Upper lobe of left lung (tissue), 6 donors: ENCODE data around the gene SERPINB12. TPM values are rescaled to one million over a fixed set of nuclear protein-coding genes. Genes with fewer than 3 reads are reported as not detected.
A peak's percentile ranks its signal among the peaks of the same experiment; 100 is the strongest.

ENCODE experiments used
- ATAC-seq, 2 donors: fragments of 200-7000 bp; cut with Tn5 transposase; one replicate each; pipeline ENCODE4 v1.9.1; 2022; ENCODE audit warnings: mild to moderate bottlenecking in 2 of 2, moderate library complexity in 2 of 2; ENCODE audit not compliant: low FRiP score in 2 of 2
- DNase-seq, 2 donors: peaks; one replicate each; pipeline ENCODE4 v3.0.0-alpha.2; 2019 to 2020
- H3K27ac ChIP-seq, 4 donors: fragments of 200-600 bp; sonication (generic); one replicate each; pipeline ENCODE4 v1.5.1; 2016 to 2019
- H3K27me3 ChIP-seq, 4 donors: fragments of 200-600 bp; sonication (generic); one replicate each; pipeline ENCODE4 v1.5.1; 2017 to 2019
- H3K36me3 ChIP-seq, 4 donors: fragments of 200-600 bp; sonication (generic); one replicate each; pipeline ENCODE4 v1.5.1; 2016 to 2019
- H3K4me1 ChIP-seq, 4 donors: fragments of 200-600 bp; sonication (generic); one replicate each; pipeline ENCODE4 v1.5.1; 2018 to 2019
- H3K4me3 ChIP-seq, 4 donors: fragments of 200-600 bp; sonication (generic); one replicate each; pipeline ENCODE4 v1.5.1; 2017 to 2019; ENCODE audit warnings: mild to moderate bottlenecking in 2 of 4, moderate library complexity in 1 of 4
- H3K9me3 ChIP-seq, 4 donors: fragments of 200-600 bp; sonication (generic); one replicate each; pipeline ENCODE4 v1.5.1; 2018 to 2019
- EP300 ChIP-seq, 4 donors: sonication (generic); formaldehyde crosslinking; IDR thresholded peaks; one replicate each; pipeline ENCODE4 v1.5.1; 2017; ENCODE audit warnings: antibody characterized with exemption in 4 of 4, control low read depth in 2 of 4
- POLR2A ChIP-seq, 4 donors: fragments of 450-650 bp; IDR thresholded peaks; one replicate each; pipeline ENCODE4 v1.5.1; 2016 to 2017; ENCODE audit warnings: antibody characterized with exemption in 4 of 4, mild to moderate bottlenecking in 2 of 4
- POLR2AphosphoS5 ChIP-seq, 2 donors: sonication (generic); formaldehyde crosslinking; IDR thresholded peaks; one replicate each; pipeline ENCODE4 v1.5.1; 2017; ENCODE audit warnings: antibody characterized with exemption in 2 of 2
- WGBS, 2 donors: methylation state at CpG; one replicate each; pipeline ENCODE4 v1.1.5; 2017 to 2018; 5-methylcytosine and 5-hydroxymethylcytosine counted together
- total RNA-seq, 6 donors: library from RNA; depleted of rRNA in 4 of 6; stranded (reverse); fragments of >200 nt in 4 of 6; gene quantifications; one replicate each; pipeline versions ENCODE4 v1.1.0 to v1.2.1, GENCODE V29; 2016 to 2021
- TF ChIP-seq, protein P1 (sequence below), 6 experiments: fragments of 450-650 bp in 4 of 6; fragments of 200-600 bp in 2 of 6; sonication (generic) in 2 of 6; IDR thresholded peaks; one replicate each; pipeline ENCODE4 v1.5.1; 2016 to 2019; ENCODE audit warnings: antibody characterized with exemption in 6 of 6
- donor health status: DM: no; HTN: no; CAD: no; lungs with moderate emphysema.
- donor health status: DM: no; HTN: yes; CAD: no; lungs with severe emphysema.

The SERPINB12 gene
- total RNA-seq, 6 donors from 2014 or later, result not detected

DNA sequence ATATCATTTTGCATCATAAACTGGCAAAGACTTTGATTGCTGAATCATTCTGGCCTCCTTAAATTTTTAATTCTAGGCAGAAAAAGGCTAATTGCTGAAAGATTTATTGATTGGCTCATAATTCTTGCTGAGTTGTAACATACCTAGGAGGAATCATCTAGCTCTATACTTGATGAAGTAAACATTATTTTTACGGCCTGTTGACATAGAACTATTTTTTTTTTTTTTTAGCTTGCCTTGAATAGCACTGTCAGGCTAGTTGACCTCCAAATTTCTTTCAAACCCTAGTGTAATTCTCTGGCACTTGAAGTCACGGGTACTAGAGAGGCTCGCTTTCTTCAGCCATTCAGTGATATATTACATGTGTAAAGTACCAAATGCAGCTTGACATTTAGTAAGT lies 2.8 kb downstream of the SERPINB12 start:
- no peaks in the 10 kb centered on the region for H3K4me1 ChIP-seq
- ATAC-seq, result no peak
- DNase-seq, result no peak
- no peaks in the 10 kb centered on the region for H3K9me3 ChIP-seq
- H3K4me3 ChIP-seq, result no peak overlapping the region
- TF ChIP-seq POLR2AphosphoS5 (IDR thresholded peaks at IDR 0.05), result no peak
- TF ChIP-seq POLR2A (IDR thresholded peaks at IDR 0.05), result no peak
- no peak for TF ChIP-seq EP300 (IDR thresholded peaks at IDR 0.05)
- TF ChIP-seq, protein P1, sequence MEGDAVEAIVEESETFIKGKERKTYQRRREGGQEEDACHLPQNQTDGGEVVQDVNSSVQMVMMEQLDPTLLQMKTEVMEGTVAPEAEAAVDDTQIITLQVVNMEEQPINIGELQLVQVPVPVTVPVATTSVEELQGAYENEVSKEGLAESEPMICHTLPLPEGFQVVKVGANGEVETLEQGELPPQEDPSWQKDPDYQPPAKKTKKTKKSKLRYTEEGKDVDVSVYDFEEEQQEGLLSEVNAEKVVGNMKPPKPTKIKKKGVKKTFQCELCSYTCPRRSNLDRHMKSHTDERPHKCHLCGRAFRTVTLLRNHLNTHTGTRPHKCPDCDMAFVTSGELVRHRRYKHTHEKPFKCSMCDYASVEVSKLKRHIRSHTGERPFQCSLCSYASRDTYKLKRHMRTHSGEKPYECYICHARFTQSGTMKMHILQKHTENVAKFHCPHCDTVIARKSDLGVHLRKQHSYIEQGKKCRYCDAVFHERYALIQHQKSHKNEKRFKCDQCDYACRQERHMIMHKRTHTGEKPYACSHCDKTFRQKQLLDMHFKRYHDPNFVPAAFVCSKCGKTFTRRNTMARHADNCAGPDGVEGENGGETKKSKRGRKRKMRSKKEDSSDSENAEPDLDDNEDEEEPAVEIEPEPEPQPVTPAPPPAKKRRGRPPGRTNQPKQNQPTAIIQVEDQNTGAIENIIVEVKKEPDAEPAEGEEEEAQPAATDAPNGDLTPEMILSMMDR (IDR thresholded peaks at IDR 0.05), result no peak
- H3K36me3 ChIP-seq, result no peaks in the 10 kb centered on the region
- no peak overlapping the region for H3K27ac ChIP-seq
- H3K27me3 ChIP-seq, result no peaks in the 10 kb centered on the region
- WGBS, 2 donors, result 76 to 80% methylated on average over 3 of the region's 3 CpGs

DNA sequence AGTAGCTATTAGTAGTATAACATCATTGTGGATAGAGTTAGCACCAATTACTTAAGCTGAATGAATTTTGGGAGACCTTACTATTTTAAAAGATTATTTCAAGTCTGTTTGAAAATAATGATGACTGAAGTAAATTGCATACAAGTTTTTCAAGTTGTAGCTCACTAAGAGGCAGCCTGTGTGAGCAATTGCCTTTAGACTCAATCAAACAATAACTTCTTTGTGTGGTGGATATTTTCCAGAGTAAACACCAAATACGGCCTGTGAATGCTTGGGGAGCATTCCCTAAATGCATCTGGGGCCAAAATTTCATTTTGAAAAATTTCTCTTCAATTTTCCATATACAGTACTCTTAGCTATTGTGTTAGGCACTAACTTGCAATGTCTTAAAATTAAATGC lies 7.9 kb downstream of the SERPINB12 start:
- DNase-seq, result no peak
- peaks cover 0 to 14% (median 6%) of the 10 kb centered on the region in 4 donors for H3K4me1 ChIP-seq
- no peaks in the 10 kb centered on the region for H3K9me3 ChIP-seq
- H3K27ac ChIP-seq, result no peak overlapping the region
- TF ChIP-seq EP300 (IDR thresholded peaks at IDR 0.05) (no peak), POLR2AphosphoS5 (IDR thresholded peaks at IDR 0.05) (no peak)
- TF ChIP-seq, protein P1 (IDR thresholded peaks at IDR 0.05), result no peak
- no peak overlapping the region for H3K4me3 ChIP-seq
- ATAC-seq, result no peak
- no peaks in the 10 kb centered on the region for H3K36me3 ChIP-seq
- WGBS, 2 donors, result 27 to 32% methylated on average over 1 of the region's 1 CpG
- H3K27me3 ChIP-seq, result no peaks in the 10 kb centered on the region

DNA sequence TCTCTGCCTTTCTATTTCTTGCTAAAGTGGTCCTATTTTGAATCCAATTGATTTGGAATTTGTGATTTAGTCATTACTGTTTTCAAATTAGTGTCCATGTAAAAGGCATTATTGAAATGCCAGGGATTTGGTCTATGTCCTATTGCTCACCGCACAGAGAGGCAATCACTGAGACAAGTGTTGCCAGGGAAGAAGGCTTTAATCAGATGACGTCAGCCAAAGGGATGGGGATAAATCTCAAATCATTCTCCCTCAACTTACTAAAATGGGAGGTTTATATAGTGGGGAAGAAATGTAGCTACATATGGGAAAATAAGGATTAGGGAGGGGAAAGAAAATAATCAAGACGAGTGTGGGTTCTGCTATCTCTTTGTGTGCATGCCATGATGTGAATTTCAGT lies 9.6 kb downstream of the SERPINB12 start:
- ATAC-seq (no peak), DNase-seq (no peak)
- Histone ChIP-seq H3K4me1 (peaks cover 0 to 14% (median 6%) of the 10 kb centered on the region in 4 donors), H3K36me3 (no peaks in the 10 kb centered on the region), H3K9me3 (no peaks in the 10 kb centered on the region), H3K4me3 (no peak overlapping the region), H3K27me3 (no peaks in the 10 kb centered on the region), H3K27ac (no peak overlapping the region)
- WGBS, 2 donors, result 73 to 83% methylated on average over 3 of the region's 3 CpGs
- TF ChIP-seq POLR2AphosphoS5 (IDR thresholded peaks at IDR 0.05) (no peak), POLR2A (IDR thresholded peaks at IDR 0.05) (no peak), EP300 (IDR thresholded peaks at IDR 0.05) (no peak)
- TF ChIP-seq, protein P1 (IDR thresholded peaks at IDR 0.05), result no peak

DNA sequence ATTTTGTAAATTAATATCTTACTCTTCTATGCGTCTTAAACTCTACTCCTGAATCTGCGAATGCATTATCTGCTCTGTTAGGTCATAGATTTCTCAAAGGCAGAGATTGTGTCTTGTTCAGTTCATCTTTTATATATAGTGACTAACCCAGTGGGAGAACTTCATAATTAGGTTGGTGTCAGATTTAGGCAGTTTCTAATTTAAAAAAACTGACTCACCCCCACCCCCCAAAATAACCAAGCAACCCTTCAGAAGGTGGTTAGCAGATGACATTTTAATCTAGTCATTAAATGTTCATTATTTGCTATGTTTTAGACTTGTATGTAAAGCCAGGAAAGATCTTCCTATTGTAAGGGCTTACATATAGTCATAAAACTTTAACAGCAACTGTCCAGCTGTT lies 10.4 kb downstream of the SERPINB12 start:
- 93 to 95% methylated on average over 2 of the region's 2 CpGs for WGBS, 2 donors
- peaks cover 0 to 14% (median 6%) of the 10 kb centered on the region in 4 donors for H3K4me1 ChIP-seq
- H3K27me3 ChIP-seq, result no peaks in the 10 kb centered on the region
- H3K9me3 ChIP-seq, result no peaks in the 10 kb centered on the region
- peak overlapping the region in 2 of 4 donors; percentile 27 to 56 for H3K27ac ChIP-seq
- DNase-seq, result no peak
- H3K36me3 ChIP-seq, result no peaks in the 10 kb centered on the region
- TF ChIP-seq EP300 (IDR thresholded peaks at IDR 0.05), result no peak
- TF ChIP-seq, protein P1 (IDR thresholded peaks at IDR 0.05), result no peak
- no peak overlapping the region for H3K4me3 ChIP-seq
- no peak for ATAC-seq

DNA sequence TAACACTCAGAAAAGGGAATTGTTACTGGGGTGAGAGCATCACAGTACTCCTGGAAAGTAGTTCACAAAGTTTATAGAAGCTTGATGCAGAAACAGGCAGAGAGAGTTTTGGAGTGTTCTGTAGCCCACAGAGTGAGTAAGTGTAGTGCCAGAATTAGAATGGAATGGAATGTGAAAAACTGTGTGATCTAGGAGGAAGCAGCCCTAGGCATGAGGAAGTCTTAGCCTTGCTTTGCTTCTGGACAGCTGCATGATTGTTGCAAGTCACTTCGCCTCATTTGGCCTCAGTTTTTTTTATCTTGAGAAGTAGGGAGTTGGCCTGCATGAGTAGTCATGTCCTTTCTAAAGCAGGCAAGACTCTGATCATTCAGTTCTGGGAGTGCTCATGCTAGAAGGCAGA lies 10.9 kb downstream of the SERPINB12 start:
- no peaks in the 10 kb centered on the region for H3K27me3 ChIP-seq
- H3K4me3 ChIP-seq, result no peak overlapping the region
- peaks cover 0 to 14% (median 6%) of the 10 kb centered on the region in 4 donors for H3K4me1 ChIP-seq
- TF ChIP-seq EP300 (IDR thresholded peaks at IDR 0.05) (peak in 1 of 4 donors; percentile 65), POLR2A (IDR thresholded peaks at IDR 0.05) (no peak), POLR2AphosphoS5 (IDR thresholded peaks at IDR 0.05) (peak in 1 of 2 donors; percentile 66)
- DNase-seq, result peak in 1 of 2 donors; percentile 53
- no peaks in the 10 kb centered on the region for H3K9me3 ChIP-seq
- WGBS, 2 donors, result 13 to 29% methylated on average over 1 of the region's 1 CpG
- peak overlapping the region in 3 of 4 donors; percentile 34 to 56 (median 40) for H3K27ac ChIP-seq
- no peaks in the 10 kb centered on the region for H3K36me3 ChIP-seq
- ATAC-seq, result peak; percentile 87 to 93
